Measurements from ENCODE around the gene GDF7.

GDF7 gene

GRCh38 chr2:20627712-20628380 is 39.1 kb upstream of the GDF7 start:
- DNase-seq (ENCODE audit: extremely low spot score, insufficient read length, low read depth) (no peak), FAIRE-seq (no peak)

GRCh38 chr2:20629181-20629580 is 37.8 kb upstream of the GDF7 start:
- no peak for FAIRE-seq
- no peak for DNase-seq (ENCODE audit: extremely low spot score, insufficient read length, low read depth)

DNA sequence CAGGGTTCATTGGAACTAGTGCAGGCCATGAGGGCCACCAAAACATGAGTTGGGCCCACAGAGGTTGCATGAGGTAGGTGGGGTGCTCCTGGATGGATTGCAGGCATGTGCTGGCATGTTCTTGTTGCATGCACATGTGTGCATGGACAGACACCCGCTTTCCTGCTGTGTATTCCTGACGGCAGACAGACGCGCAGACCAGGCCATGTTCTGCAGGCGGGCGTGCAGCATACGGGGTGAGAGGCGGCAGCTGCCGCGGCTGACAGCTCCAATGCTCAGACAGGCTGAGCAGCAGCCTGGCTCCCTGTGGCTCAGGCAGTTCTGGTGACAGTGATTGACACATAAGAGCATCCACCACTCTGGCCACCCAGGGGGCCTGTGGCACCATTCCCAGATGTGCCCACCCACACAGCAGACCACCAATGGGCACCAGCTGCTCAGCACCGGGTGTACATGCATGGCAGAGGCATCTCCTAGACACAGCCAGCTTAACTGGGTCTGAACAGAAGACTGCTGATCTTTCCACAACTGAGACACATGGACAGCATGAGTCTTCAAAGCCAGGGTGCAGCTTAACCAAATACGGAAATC is 37.3 kb upstream of the GDF7 start:
- FAIRE-seq (no peak), DNase-seq (ENCODE audit: extremely low spot score, insufficient read length, low read depth) (no peak)

DNA sequence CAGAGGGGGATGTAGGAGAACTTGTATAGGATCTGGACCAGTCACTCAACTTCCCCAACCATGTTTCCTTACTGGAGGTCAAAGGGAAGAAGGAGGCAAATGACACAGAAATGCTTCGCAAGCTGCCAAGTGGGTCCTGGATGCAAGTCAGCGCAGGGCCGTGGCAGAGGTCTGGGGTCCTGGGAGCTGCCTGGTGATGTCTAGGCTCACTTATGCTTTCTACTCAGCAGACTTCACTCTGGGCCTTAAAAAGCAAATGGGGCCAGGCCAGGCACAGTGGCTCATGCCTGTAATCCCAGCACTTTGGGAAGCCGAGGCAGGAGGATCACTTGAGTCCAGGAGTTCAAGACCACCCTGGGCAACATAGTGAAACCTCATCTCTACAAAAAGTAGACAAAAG is 36.0 kb upstream of the GDF7 start:
- FAIRE-seq (no peak), DNase-seq (ENCODE audit: extremely low spot score, insufficient read length, low read depth) (no peak)

GRCh38 chr2:20631617-20632307 is 35.2 kb upstream of the GDF7 start:
- no peak for FAIRE-seq
- DNase-seq (ENCODE audit: extremely low spot score, insufficient read length, low read depth) = no peak

DNA sequence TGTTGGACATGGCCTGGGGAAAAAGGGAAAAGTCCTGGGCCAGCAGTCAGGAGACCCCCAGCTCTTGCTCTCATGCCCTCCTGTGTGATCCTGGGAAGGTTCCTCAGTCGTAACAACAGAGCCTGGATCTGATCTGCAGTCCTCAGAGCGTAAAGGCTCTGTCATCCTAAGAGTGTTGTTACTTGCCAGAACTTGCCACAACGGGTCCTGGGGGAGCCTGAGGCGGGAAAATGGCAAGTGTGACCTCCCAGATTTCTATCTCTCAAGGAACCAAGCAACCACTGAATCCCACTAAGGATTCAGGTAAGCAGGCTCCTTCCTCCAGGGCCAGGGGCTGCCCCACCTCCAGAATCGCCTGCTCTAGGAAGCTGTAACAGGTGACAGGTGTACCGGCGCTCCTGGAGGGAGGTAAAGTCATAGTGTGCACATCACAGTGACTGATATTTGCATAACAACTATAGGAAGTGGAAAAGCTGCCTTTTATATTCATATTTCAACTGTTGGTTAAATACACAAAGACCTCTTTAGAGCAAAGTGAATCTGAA is 34.4 kb upstream of the GDF7 start:
- FAIRE-seq (no peak), DNase-seq (ENCODE audit: extremely low spot score, insufficient read length, low read depth) (no peak)

- FAIRE-seq (no peak), DNase-seq (ENCODE audit: extremely low spot score, insufficient read length, low read depth) (no peak)
Observed at GRCh38 chr2:20633001-20633400, 33.9 kb upstream of the GDF7 start.

GRCh38 chr2:20633794-20634506 is 33.0 kb upstream of the GDF7 start:
- FAIRE-seq (peak; percentile 9), DNase-seq (ENCODE audit: extremely low spot score, insufficient read length, low read depth) (no peak)

- DNase-seq (ENCODE audit: extremely low spot score, insufficient read length, low read depth) (no peak), FAIRE-seq (no peak)
Observed at GRCh38 chr2:20634507-20635112, 32.3 kb upstream of the GDF7 start.

DNA sequence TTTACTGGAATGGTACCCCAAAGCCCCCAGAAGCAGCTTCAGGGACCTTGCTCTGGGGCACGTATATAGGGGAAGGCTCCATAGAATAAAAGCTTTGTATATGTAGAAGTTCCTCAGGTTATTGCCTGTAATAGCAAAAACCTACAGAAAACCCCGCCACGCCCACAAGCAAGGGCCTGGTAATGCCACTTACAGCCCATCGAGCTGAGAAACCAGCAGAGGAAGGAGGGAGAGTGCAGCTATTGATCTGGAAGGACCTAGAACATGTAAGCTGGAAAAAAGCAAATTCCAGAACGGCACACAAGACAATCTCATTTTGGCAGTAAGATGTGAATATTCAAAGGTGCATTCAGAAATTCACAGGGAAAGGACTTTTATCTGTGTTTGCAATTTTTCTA is 31.8 kb upstream of the GDF7 start:
- no peak for DNase-seq (ENCODE audit: extremely low spot score, insufficient read length, low read depth)
- FAIRE-seq = no peak

DNA sequence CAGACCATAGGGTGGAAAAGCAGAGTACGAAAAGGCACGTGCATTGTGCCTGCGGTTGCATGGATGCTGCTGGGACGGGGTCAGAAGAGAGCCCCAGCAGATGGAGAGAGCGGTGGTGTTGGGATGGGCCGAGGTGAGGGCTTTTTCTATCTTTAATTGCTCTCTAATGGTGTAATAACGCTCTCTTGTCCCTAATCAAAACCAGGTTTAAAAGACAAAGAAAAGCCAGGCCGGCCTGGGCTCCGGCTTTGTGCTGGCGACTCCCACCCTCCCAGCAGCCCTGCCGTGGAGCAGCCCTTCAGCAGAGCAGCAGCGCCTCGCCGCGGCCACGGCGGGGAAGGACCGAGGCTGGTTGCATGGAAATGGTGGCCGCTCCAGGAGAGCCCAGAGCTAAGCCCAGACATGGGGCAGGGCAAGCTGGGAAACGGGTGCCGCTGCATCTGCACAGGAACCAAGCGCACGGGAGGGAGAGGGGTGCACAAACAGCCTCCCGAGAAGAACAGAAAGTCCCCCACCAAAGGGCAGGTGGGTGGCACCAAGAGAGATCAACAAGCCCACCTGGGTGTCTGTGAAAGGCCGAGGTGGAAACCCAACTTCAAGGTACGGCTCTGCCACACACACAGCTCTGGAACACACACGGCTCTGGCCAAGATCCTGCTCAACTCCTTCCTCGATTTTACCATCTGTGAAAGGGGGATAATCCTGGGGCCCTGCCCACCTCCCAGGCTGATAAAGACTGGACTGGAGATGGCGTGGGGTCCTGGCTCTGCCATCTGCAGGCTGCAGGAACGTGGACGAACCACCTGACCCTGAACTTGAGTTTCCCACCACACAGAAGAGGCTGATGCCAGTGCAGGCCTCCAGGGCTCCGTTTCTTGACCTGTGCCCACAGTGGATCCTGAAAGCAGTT is 31.0 kb upstream of the GDF7 start:
- peak; percentile 88 for FAIRE-seq
- peak; percentile 76 for DNase-seq (ENCODE audit: extremely low spot score, insufficient read length, low read depth)

GRCh38 chr2:20637147-20637546 is 29.8 kb upstream of the GDF7 start:
- DNase-seq (ENCODE audit: extremely low spot score, insufficient read length, low read depth) (no peak), FAIRE-seq (no peak)

GRCh38 chr2:20638014-20638413 is 28.9 kb upstream of the GDF7 start:
- no peak for DNase-seq (ENCODE audit: extremely low spot score, insufficient read length, low read depth)
- FAIRE-seq = no peak

DNA sequence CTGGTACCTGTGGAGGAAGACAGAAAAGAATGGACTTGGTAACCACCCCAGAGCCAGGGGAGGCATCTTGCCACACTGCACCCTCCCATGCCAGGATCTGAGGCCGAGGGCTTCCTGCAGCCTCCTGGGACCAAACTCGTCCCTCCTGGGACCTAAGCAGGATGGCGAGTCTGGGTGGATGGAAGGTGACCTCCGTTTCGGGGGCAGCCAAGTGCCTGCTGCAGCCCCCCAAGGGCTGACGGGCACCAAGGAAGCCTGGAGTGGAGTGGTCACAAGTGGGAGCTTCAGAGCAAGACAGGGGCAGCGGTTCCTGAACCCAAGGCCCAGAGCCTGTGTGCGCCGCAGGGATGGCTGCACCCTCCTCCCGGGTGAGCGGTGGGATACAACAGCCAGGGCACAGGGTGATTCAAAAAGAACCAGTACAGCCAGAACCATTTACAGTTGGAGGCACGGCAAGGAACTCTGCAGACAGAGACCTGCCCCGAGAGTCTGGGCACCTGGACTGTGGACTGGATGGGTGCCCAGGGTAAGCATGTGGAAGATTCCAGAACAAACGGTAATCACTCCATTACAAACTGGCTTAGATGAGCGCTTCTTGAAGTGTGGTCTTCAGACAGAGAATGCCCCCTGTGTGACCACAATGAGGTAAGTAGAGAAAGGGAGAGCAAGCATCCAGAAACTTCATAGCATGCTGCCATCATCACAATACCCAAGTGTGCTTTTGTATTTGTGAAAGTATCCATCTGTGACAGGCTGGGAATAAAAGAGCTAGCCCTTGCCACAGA is 28.1 kb upstream of the GDF7 start:
- no peak for DNase-seq (ENCODE audit: extremely low spot score, insufficient read length, low read depth)
- FAIRE-seq = no peak

DNA sequence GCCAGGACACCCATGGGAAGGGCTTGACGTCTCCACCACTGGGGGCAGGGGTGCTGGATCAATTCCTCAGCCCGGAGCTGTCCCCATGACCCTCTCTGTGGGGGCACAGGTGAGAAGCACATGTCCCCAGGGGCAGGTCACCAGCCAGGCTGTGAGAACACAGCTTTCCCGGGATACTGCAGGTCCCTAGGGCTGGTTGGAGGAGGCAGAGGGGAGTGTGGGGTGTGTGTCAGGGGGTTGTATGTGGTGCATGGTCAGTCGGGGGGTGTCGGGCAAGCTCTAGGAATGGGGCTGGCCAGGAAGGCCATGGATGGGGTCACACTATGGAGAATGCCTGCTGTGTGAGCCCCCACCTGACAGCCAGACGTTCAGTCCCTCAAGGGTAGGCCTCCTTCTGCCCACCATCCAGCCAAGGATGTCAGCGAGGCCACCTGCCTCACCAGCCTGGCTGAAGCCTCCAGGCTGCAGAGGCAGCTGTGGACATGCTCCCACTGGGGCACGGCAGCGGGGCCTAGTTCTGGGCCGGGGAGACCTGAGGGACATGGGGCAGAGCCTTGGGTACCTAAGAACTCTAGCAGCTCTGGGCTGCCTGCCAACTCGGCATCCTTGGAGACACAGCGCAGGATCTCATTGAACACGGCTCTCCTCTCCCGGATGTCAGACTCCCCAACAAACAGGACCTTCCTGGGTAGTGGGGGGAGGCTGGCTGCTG is 26.4 kb upstream of the GDF7 start:
- no peak for FAIRE-seq
- DNase-seq (ENCODE audit: extremely low spot score, insufficient read length, low read depth) = no peak

DNA sequence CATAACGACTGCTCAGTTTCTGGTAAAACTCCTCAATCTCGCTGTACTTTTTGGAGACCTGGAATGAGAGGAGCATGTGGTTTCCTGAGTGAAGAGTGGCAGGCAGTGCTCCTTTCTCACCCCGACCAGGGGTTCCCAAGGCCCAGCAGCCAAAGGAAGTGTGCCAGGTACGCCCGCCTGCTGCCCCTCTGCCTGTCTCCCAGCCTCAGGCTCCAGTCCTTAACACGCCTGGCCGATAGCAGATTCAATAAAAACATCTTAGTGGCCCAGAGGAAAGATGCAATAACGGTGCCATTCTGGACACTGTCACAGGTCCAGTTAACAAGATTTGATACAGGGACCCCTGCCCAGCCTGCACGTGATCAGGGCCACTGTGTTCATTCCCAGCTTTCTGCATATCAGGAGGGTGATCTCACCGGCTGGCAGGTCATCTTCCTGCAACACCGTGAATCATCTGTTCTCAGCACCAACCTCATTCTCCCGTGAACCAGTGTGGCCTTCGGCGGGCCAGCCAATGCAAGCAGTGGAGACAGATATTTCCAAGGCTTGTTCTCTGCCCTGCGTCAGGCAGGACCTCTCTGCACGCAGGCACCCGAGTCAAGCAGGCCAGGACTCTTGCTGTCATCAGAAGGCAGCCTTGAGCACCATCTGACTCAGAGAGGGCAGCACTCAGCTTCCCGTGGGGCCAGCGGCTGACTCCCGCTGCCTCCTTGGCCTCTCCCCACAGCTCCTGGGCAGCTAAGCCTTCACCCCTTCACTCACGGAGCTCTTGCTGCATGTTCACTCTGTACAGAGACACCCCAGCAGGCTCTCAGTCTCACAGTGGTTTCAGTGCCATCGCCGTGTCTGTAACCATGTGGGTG is 25.6 kb upstream of the GDF7 start:
- no peak for FAIRE-seq

More for the DNA sequence above, 25.6 kb upstream of the GDF7 start:
- no peak for DNase-seq (ENCODE audit: extremely low spot score, insufficient read length, low read depth)

All from GM18507 (cell line).